GM03348 (cell line): ENCODE results near the gene SSPN.

Source experiments
- DNase-seq: peaks from one replicate; pipeline ENCODE4 v3.0.0; 2012; ENCODE audit warnings: low spot score

The SSPN gene

GRCh38 chr12:26195250-26195640 lies at the start of gene SSPN:
Gene SSPN, plus strand, starts transcription at chr12:26195573. Its CDS starts 100 bp downstream, at chr12:26195673.
- peak; percentile 80 for DNase-seq

- DNase-seq: no peak
These were observed 47.1 kb upstream of the SSPN start for GRCh38 chr12:26148291-26148690.

GRCh38 chr12:26149968-26150500 lies 45.3 kb upstream of the SSPN start:
- no peak for DNase-seq

- peak; percentile 71 for DNase-seq
These were observed 44.5 kb upstream of the SSPN start for GRCh38 chr12:26150736-26151450.

GRCh38 chr12:26152507-26153102 lies 42.8 kb upstream of the SSPN start:
- DNase-seq: no peak

- peak; percentile 69 for DNase-seq
These were observed 41.8 kb upstream of the SSPN start for GRCh38 chr12:26153421-26154154.

GRCh38 chr12:26156201-26156871 lies 39.0 kb upstream of the SSPN start:
- no peak for DNase-seq

- DNase-seq: no peak
These were observed 38.4 kb upstream of the SSPN start for GRCh38 chr12:26157001-26157400.

- no peak for DNase-seq
These were observed 37.2 kb upstream of the SSPN start for GRCh38 chr12:26158078-26158764.

- DNase-seq: no peak
These were observed 33.2 kb upstream of the SSPN start for GRCh38 chr12:26162174-26162573.

GRCh38 chr12:26162905-26163304 lies 32.5 kb upstream of the SSPN start:
- no peak for DNase-seq

- no peak for DNase-seq
These were observed 31.3 kb upstream of the SSPN start for GRCh38 chr12:26164118-26164517.

- DNase-seq: no peak
These were observed 23.4 kb upstream of the SSPN start for GRCh38 chr12:26172013-26172412.

- no peak for DNase-seq
These were observed 22.8 kb upstream of the SSPN start for GRCh38 chr12:26172539-26172938.

GRCh38 chr12:26172946-26173552 lies 22.3 kb upstream of the SSPN start:
- DNase-seq: no peak

- DNase-seq: no peak
These were observed 18.6 kb upstream of the SSPN start for GRCh38 chr12:26176725-26177124.

- DNase-seq: no peak
These were observed 18.1 kb upstream of the SSPN start for GRCh38 chr12:26177283-26177682.

- DNase-seq: no peak
These were observed 15.5 kb upstream of the SSPN start for GRCh38 chr12:26179826-26180225.

- no peak for DNase-seq
These were observed 13.0 kb upstream of the SSPN start for GRCh38 chr12:26182377-26182776.

- no peak for DNase-seq
These were observed 9.6 kb upstream of the SSPN start for GRCh38 chr12:26185532-26186320.
